Myocyte (in vitro differentiated cells): ENCODE results near the gene ST6GALNAC4. TPM values are rescaled to one million over a fixed set of nuclear protein-coding genes. Genes with fewer than 3 reads are reported as not detected.

Experiments
- DNase-seq: peaks from one replicate; pipeline ENCODE4 v3.0.0-alpha.2; 2012; ENCODE audit warnings: low read depth
- polyA plus RNA-seq: library from polyadenylated mRNA; unstranded; fragments of >200 nt; gene quantifications from one replicate; pipeline ENCODE4 v1.2.1, GENCODE V29; 2012; ENCODE audit warnings: missing spikeins
- total RNA-seq: library from RNA; depleted of rRNA; stranded (reverse); fragments of >200 nt; gene quantifications from 2 replicates; pipeline ENCODE4 v1.2.3, GENCODE V29; 2014

ST6GALNAC4 gene
- total RNA-seq: 114 and 195 TPM in 2 replicates
- polyA plus RNA-seq: 32.8 TPM

- DNase-seq: peak; percentile 91
Observed at GRCh38 chr9:127916720-127917581, at the start of gene ST6GALNAC4. ST6GALNAC4 (minus strand) TSS chr9:127917041; CDS start chr9:127916419, 622 bp downstream.

- no peak for DNase-seq
Observed at GRCh38 chr9:127965953-127966352, 49.1 kb upstream of the ST6GALNAC4 start.

GRCh38 chr9:127963359-127964064 is 46.7 kb upstream of the ST6GALNAC4 start:
- DNase-seq: no peak

GRCh38 chr9:127963041-127963358 is 46.2 kb upstream of the ST6GALNAC4 start:
- DNase-seq: no peak

GRCh38 chr9:127962278-127962677 is 45.4 kb upstream of the ST6GALNAC4 start:
- DNase-seq: no peak

- no peak for DNase-seq
Observed at GRCh38 chr9:127961613-127962155, 44.8 kb upstream of the ST6GALNAC4 start.

- DNase-seq: no peak
Observed at GRCh38 chr9:127961155-127961490, 44.3 kb upstream of the ST6GALNAC4 start.

GRCh38 chr9:127960410-127961154 is 43.7 kb upstream of the ST6GALNAC4 start:
- peak; percentile 56 for DNase-seq

GRCh38 chr9:127959841-127960409 is 43.1 kb upstream of the ST6GALNAC4 start:
- no peak for DNase-seq

GRCh38 chr9:127959398-127959797 is 42.6 kb upstream of the ST6GALNAC4 start:
- no peak for DNase-seq

- no peak for DNase-seq
Observed at GRCh38 chr9:127958728-127959127, 41.9 kb upstream of the ST6GALNAC4 start.

GRCh38 chr9:127955294-127956015 is 38.6 kb upstream of the ST6GALNAC4 start:
- peak; percentile 80 for DNase-seq

GRCh38 chr9:127954831-127955293 is 38.0 kb upstream of the ST6GALNAC4 start:
- no peak for DNase-seq

GRCh38 chr9:127953768-127954505 is 37.1 kb upstream of the ST6GALNAC4 start:
- DNase-seq: no peak

- DNase-seq: no peak
Observed at GRCh38 chr9:127953154-127953553, 36.3 kb upstream of the ST6GALNAC4 start.

GRCh38 chr9:127950513-127951289 is 33.9 kb upstream of the ST6GALNAC4 start:
- DNase-seq: no peak

GRCh38 chr9:127949827-127950512 is 33.1 kb upstream of the ST6GALNAC4 start:
- DNase-seq: peak; percentile 52
